HG03196 (cell line): Measurements from ENCODE around the gene KRTAP5-11.
"Not testable (repeated sequence)": the region's sequence is repeated elsewhere in the genome, so short reads cannot be mapped to it uniquely, and the experiment has no call there.

Experiments
- ATAC-seq: cut with Tn5 transposase; IDR thresholded peaks from one replicate; pipeline ENCODE4 v1.9.1; 2021; ENCODE audit not compliant: unreplicated experiment

KRTAP5-11 gene, protein sequence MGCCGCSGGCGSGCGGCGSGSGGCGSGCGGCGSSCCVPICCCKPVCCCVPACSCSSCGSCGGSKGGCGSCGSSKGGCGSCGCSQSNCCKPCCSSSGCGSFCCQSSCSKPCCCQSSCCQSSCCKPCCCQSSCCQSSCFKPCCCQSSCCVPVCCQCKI

DNA sequence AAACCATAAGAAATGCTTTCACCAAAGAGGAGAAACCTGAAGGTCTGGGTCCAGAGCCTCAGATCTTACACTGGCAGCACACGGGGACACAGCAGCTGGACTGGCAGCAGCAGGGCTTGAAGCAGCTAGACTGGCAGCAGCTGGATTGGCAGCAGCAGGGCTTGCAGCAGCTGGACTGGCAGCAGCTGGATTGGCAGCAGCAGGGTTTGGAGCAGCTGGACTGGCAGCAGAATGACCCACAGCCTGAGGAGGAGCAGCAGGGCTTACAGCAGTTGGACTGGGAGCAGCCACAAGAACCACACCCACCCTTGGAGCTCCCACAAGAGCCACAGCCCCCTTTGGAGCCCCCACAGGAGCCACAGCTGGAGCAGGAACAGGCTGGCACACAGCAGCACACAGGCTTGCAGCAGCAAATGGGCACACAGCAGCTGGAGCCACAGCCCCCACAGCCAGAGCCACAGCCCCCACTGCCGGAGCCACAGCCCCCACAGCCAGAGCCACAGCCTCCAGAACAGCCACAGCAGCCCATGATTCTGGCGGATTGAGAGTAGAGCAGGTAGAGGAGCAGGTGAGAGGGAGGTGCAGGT is at the start of gene KRTAP5-11:
TSS of gene KRTAP5-11 (minus strand) at position 567 of the 587 bp plus-strand sequence. CDS start at position 529, 38 bp downstream.
- ATAC-seq = no peak

DNA sequence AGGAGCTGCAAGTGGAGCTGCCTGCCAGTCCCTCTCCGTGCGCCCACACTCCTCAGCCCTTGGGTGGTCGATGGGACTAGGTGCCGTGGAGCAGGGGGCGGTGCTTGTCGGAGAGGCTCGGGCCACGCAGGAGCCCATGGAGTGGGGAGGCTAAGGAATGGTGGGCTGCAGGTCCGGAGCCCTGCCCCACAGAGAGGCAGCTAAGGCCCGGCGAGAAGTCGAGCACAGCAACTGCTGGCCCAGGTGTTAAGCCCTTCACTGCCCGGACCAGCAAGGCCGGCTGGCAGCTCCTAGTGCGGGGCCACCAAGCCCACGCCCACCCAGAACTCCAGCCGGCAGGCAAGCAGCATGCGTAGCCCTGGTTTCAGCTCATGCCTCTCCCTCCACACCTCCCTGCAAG is 48.9 kb upstream of the KRTAP5-11 start:
- ATAC-seq = not testable (repeated sequence)

DNA sequence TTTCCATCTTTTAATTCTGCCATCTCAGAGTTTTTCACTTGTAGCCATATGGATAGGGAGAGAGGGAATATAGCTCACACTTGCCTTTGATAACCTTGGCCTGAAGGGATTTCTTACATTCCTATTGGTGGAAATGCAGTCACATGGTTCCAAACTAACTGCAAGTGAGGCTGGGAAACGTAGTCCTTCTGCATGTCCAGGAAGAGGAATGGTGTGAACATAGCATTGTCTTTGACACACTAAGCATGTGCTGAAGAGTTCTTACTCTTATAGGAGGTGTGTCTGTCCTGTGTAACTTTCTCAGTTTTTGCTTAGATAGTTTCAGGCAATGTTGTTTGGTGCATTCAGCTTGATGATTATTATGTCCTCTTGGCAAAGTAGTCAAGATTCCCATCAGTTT is 47.4 kb upstream of the KRTAP5-11 start:
- ATAC-seq = not testable (repeated sequence)

DNA sequence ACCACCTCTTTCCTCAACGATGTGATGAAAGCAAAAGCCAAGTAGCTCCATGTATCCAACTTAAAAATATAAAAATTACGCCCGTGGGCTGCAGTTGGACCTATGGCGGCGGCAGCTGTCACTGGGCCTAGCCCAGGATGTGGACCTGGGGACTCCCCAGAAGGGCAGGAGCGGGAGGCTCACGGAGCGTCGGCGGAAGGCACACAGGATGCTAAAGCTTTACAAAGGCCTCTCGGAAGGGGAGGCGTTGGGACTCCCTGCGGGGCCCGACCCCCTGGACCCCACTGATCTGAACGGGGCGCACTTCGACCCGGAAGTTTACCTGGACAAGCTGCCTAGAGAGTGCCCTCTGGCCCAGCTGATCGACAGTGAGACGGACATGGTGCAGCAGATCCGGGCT is 46.3 kb upstream of the KRTAP5-11 start:
- ATAC-seq = not testable (repeated sequence)

DNA sequence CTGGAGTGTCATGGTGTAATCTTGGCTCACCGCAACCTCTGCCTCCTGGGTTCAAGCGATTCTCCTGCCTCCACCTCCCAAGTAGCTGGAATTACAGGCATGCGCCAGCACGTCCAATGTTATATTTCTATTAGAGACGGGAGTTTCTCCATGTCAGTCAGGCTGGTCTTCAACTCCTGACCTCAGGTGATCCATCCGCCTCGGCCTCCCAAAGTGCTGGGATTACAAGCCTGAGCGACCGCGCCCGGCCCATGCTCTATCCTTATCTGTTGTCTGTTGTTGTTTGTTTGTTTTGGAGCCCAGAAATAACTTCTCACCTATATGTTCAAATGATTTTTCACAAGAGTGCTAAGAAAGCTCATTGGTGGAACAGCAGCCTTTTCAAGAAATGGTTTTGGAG is 40.6 kb upstream of the KRTAP5-11 start:
- ATAC-seq = not testable (repeated sequence)

DNA sequence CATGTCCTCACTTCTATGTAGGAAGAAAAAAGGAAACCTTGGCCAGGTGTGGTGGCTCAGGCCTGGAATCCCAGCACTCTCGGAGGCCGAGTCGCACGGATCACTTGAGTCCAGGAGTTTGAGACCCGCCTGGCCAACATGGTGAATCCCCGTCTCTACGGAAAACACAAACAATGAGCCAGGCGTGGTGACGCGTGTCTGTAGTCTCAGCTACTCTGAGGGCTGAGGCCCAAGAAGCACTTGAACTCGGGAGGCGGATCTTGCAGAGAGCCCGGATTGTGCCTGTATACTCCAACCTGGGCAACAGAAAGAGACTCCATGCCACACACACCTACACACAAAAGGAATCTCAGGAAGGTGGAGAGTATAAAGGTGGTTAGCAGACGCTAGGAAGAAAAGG is 39.9 kb upstream of the KRTAP5-11 start:
- ATAC-seq = not testable (repeated sequence)

DNA sequence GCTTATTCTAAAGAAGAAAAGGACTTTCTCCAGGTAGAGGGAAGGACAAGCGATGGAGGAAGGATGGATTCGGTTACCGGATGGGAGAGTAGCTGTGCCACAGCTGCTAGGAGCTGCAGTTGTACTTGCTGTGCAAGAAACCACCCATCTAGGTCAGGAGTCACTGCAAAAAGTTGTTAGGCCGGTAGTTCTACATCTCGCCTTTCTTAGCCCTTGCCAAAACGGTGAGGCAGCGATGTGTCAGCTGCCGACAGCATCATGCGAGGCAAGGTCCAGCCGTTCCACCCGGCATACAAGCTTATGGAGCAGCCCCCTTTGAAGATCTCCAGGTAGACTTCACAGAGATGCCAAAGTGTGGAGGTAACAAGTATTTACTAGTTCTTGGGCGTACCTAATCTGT is 32.3 kb upstream of the KRTAP5-11 start:
- ATAC-seq = not testable (repeated sequence)

DNA sequence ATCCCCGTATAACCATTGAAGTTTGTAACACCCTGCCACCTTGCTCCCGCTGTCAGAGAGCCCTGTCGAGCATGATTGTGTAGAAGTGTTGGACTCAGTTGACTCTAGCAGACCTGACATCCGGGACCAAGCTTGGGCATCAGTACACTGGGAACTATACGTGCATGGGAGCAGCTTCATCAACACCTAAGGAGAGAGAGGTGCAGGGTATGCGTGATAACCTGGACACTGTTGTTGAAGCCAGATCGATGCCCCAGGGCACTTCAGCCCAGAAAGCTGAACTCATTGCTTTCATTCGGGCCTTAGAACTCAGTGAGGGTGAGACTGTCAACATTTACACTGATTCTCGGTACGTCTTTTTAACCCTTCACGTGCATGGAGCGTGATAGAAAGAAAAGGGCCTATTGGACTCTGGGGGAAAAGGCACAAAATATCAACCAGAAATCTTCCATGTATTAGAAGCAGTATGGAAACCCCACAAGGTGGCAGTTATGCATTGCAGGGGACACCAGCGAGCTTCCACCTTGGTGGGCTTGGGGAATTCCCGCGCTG is 31.8 kb upstream of the KRTAP5-11 start:
- ATAC-seq = not testable (repeated sequence)

DNA sequence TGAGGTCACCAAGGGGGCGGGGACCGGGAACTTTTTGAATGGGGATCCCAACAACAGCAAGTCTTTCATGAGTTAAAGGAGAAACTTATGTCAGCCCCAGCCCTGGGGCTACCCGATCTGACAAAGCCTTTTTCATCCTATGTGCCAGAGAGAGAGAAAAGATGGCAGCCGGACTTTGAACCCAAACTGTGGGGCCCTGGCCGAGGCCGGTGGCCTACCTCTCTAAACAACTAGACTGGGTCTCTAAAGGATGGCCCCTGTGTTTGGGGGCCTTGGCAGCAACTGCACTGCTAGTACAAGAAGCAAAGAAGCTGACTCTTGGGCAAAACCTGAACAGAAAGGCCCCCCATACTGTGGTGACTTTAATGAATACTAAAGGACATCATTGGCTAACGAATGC is 31.3 kb upstream of the KRTAP5-11 start:
- ATAC-seq = not testable (repeated sequence)

DNA sequence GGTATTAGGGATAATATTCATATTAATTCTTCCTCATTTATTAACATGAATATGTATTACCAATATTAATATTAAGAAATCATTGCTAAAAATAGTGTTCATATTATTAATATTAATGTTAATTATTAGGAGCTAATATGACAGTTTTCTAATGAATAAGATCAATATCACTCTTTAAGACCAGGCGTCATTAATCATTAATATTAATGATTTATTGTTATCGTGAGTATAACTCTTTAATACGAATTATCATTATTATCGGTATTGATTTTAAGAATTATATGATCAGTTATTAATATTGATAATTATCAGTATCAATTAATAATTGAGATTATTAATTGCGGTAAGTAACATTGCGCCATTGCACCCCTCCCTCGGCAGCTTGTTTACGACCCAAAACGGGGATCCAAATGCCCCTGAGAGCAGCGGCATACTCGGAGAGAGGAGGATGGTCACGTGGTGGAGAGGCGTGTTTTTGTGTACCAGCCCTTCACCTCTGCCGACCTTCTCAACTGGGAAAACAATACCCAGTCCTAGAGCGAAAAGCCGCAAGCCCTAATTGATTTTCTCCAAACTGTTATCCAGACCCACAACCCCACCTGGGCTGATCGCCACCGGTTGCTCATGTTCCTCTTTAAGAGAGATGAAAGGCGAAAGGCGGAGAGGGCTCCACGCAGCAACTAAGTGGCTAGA is 28.7 kb upstream of the KRTAP5-11 start:
- ATAC-seq = not testable (repeated sequence)

DNA sequence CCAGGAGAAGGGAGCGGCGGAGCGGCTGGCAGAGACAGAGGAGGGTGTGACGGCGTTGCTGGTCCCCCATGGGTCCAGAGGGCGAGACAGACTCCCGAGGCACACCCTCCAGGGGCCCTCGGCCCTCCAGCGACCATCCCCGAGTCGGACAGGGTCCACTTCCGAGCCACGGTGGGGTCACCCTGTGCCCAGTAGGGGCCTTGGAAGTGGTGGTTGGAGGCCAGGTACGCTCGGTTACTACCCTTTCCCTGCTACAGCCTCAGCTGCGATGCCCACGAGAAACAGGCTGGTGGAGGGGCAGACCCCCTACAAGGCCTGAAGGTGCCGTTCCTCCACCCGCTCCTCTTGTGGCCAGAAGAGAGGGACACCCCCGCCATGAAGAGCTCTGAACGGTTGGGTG is 25.6 kb upstream of the KRTAP5-11 start:
- ATAC-seq = not testable (repeated sequence)

DNA sequence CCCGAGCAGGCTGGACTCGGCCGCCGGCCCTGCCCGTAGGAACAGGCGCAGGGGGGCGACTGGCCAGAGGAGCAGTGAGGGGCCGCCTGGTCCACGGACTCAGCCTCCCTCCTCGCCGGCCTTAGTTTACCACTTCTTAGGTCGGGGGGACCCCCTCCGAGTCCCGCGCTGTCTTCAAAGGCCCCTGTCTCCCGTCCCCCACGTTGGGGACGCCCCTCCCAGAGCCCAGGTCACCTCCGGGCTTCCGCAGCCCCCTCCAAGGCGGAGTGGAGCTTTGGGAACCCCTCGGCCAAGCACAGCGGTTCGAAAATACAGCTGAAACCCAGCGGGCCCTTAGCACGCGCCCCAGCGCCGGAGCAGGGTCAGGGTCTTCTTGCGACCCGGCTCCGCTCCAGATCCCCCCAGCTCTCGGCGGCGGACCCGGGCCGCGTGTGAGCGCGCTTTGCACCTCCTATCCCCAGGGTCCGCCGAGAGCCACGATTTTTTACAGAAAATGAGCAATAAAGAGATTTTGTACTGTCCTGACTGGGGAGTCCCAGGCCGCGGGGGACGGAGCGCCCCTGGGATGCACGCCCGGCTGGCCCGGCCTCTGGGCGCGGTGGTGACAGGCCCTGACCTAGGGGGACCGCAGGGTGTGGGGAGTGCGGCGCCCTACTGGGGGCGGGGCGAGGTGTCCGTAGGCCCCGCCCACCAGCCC is 25.0 kb upstream of the KRTAP5-11 start:
- ATAC-seq = not testable (repeated sequence)

DNA sequence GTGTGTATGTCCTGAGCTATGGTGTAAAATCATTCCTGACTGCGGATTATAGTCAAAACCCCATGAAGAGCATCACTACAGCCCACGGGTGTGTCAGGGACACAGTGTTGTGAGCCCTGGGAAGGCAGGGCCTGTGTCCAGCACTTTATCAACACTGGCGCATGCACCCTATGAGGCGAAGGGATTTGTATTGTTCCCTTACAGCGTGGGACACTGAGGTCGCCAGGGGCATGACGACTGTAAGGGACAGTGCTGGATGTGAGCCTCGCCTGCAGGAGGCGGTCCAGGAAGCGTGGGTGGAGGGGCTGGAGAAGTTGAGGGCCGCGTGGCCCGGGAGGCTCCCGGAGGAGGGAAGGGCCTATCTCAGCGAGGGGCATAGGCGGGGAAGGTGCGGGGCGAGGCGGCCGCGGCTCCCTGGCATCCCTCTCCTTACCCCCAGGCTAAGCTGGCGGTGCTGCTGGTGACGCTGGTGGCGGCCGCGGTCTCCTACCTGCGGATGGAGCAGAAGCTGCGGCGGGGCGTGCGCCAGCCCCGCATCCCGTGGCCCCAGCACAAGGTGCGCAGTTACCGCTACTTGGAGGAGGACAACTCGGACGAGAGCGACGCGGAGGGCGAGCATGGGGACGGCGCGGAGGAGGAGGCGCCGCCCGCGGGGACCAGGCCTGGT is 24.3 kb upstream of the KRTAP5-11 start:
- not testable (repeated sequence) for ATAC-seq

DNA sequence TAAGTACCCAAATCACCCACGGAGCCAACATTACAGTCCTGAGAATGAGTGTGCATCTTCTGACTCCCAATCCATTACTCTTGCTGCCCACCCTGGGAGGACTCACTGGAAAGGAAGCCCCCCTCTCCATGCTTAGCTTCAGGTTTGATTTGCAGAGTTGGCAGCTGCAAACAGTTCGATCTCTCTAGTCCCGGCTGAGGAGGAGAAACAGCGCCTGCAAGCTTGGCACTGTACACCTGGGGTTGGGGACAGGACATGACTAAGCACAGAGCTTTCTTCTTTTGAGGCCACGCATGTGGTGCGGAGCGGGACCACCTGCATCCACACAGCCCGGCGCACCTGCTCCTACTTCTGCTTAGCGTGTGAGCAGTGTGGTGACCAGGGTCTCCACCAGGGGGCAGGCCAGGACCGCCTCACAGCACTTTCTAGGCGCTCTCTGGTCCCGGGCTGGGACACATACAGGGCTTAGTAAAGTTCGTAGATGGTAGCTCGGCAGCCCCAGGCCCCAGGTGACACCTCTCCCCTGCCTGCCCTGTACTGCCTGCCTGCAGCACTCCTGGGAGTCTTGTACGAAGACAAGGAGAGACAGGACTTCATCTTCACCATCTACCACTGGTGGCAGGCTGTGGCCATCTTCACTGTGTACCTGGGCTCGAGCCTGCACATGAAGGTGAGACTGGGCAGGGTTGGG is 22.3 kb upstream of the KRTAP5-11 start:
- not testable (repeated sequence) for ATAC-seq

DNA sequence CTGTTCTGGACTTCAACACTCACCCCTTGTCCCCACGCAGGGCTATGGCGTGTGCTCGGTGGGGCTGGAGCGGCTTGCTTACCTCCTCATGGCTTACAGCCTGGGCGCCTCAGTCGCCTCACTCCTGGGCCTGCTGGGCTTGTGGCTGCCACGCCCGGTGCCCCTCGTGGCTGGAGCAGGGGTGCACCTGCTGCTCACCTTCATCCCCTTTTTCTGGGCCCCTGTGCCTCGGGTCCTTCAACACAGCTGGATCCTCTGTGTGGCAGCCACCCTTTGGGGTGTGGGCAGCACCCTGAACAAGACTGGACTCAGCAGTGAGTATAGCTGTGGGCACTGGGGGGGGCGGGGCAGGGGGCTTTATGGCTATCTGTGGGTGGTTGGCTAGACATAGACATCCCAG is 20.5 kb upstream of the KRTAP5-11 start:
- not testable (repeated sequence) for ATAC-seq

DNA sequence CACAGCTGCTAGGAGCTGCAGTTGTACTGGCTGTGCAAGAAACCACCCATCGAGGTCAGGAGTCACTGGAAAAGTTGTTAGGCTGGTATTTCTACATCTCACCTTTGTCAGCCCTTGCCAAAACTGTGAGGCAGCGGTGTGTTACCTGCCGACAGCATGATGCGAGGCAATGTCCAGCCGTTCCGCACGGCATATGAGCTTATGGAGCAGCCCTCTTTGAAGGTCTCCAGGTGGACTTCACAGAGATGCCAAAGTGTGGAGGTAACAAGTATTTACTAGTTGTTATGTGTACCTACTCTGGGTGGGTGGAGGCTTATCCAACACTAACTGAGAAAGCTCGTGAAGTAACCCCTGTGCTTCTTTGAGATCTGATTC is 6.9 kb upstream of the KRTAP5-11 start:
- not testable (repeated sequence) for ATAC-seq

DNA sequence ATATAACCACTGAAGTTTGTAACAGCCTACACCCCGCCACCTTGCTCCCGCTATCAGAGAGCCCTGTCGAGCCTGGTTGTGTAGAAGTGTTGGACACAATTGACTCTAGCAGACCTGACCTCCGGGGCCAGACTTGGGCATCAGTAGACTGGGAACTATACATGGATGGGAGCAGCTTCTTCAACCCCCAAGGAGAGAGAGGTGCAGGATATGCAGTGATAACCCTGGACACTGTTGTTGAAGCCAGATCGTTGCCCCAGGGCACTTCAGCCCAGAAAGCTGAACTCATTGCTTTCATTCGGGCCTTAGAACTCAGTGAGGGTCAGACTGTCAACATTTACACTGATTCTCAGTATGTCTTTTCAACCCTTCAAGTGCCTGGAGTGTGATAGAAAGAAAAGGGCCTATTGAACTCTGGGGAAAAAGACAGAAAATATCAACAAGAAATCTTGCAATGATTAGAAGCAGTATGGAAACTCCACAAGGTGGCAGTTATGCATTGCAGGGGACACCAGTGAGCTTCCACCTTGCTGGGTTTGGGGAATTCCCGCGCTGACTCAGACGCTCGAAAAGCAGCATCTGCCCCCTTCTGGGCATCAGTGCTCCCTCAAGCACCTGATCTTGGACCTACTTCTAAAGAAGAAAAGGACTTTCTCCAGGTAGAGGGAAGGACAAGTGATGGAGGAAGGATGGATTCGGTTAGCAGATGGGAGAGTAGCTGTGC is 6.3 kb upstream of the KRTAP5-11 start:
- ATAC-seq = not testable (repeated sequence)

DNA sequence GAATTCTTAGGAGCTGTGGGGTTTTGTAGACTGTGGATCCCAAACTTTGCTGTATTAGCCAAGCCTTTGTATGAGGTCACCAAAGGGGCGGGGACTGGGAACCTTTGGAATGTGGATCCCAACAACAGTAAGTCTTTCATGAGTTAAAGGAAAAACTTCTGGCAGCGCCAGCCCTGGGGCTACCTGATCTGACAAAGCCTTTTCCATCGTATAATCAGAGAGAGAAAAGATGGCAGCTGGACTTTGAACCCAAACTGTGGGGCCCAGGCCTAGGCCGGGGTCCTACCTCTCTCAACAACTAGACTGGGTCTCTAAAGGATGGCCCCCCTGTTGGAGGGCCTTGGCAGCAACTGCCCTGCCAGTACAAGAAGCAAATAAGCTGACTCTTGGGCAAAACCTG is 5.6 kb upstream of the KRTAP5-11 start:
- ATAC-seq = not testable (repeated sequence)

DNA sequence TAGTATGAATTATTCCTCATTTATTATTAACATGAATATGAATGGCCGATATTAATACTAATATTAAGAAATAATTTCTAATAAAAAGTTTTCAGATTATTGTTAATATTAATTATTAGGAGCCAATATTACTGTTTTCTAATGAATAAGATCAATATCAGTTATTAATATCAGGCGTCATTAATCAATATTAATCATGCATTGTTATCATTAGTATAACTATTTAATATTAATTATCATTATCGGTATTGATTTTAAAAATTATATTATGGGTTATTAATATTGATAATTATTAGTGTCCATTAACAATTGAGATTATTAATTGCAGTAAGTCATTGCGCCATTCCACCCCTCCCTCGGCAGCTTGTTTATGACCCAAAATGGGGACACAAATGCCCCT is 3.0 kb upstream of the KRTAP5-11 start:
- ATAC-seq = not testable (repeated sequence)

DNA sequence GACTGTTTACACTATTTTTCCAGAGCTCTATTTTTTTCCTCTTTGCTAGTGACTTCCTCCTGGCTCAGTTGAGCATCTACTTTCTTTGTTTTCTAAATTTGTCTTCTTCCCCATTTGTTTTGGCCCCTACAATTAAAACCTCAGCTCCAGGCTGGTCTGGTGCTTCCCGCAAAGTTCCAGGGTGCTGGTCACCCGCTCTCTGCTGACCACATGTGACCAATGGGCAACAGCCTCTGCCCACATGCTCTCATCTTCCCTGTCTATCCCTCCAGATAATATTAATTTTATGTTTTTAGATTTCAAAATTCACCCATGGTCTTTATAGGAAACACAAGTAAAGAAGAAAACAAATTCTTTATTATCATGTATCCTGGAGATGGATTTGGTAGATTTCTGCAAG is 294 bp upstream of the KRTAP5-11 start:
- ATAC-seq = not testable (repeated sequence)
